Stimulated activated effector memory CD8-positive, alpha-beta T cell treated with anti-CD3 and anti-CD28 coated beads, Interleukin-12 subunit alpha, Interleukin-12 subunit beta, amount 100 ng/mL, for 72 hours (primary cell): ENCODE measurements around the gene CYP27C1.

Experiments used
- ATAC-seq: fragments of 150-1000 bp; cut with Tn5 transposase; 2 replicates; pipeline ENCODE4 v1.10.0; 2021
- DNase-seq, 2 donors: peaks; one replicate each; pipeline ENCODE4 v3.0.0; 2021 to 2022; ENCODE audit warnings: low spot score in 2 of 2
- H3K27ac Mint-ChIP-seq: one replicate; pipeline ENCODE4 v1.8.0; 2022; ENCODE audit warnings: mild to moderate bottlenecking, mixed read lengths
- H3K36me3 Mint-ChIP-seq: one replicate; pipeline ENCODE4 v1.8.0; 2022; ENCODE audit warnings: mild to moderate bottlenecking, mixed read lengths
- H3K4me1 Mint-ChIP-seq: one replicate; pipeline ENCODE4 v1.8.0; 2022; ENCODE audit warnings: mixed read lengths
- H3K4me3 Mint-ChIP-seq: one replicate; pipeline ENCODE4 v1.8.0; 2022; ENCODE audit warnings: mild to moderate bottlenecking, mixed read lengths
- H3K9me3 Mint-ChIP-seq: one replicate; pipeline ENCODE4 v1.8.0; 2022; ENCODE audit warnings: mixed read lengths

Gene CYP27C1

DNA sequence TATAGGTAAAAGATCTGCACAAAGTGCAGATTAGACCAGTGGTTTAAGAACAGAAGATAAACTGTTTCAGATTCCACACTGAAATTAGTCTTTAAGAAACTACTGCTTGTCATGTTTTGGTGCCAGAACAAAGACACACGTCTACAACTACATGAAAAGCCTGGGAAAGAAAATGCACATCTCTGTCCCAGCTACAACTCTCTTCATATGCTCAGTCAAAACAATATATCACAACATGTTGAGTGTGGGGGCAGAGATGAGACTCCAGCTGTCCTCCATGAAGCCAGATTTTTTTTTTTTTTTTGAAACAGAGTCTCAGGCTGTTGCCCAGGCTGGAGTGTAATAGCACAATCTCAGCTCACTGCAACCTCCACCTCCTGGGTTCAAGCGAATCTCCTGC lies 60.6 kb downstream of the CYP27C1 start:
- H3K27ac Mint-ChIP-seq: no peak overlapping the region
- ATAC-seq: no peak
- no peak overlapping the region for H3K4me3 Mint-ChIP-seq
- H3K36me3 Mint-ChIP-seq: no peaks in the 10 kb centered on the region
- no peaks in the 10 kb centered on the region for H3K9me3 Mint-ChIP-seq
- no peaks in the 10 kb centered on the region for H3K4me1 Mint-ChIP-seq
- DNase-seq: no peak

DNA sequence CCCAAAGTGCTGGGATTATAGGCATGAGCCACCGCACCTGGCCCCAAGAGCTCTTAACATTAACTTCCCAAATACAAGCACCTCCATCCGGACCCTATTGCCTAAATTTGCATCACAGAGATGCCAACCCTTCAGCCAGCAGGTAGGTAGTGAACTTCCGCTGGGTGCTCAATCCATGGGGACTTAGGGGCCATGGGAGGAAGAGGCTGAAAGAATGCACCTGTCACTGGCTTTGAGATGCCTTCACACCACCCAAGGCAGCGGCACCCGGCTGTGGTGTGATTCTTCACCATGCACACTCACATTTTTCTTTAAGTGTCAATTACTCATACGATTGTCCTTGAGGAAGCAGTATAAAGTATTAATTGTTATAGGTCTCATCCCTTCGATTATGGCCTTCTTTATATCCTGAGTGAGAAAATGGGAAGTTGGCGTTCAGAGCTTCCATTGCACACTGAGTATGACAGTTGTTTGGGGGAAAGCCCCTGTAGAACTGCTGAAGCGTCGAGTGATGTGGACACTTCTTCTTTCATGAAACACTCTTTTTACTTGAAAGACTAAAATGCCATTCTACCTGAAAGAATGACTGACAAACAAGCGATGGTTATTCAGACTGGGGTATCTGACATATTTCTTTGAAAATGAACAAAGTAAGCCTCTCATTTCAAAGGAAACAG lies 61.3 kb downstream of the CYP27C1 start:
- Mint-ChIP-seq H3K4me3 (no peak overlapping the region), H3K9me3 (no peaks in the 10 kb centered on the region), H3K36me3 (no peaks in the 10 kb centered on the region), H3K27ac (no peak overlapping the region), H3K4me1 (no peaks in the 10 kb centered on the region)
- ATAC-seq (peak; percentile 31), DNase-seq (no peak)

DNA sequence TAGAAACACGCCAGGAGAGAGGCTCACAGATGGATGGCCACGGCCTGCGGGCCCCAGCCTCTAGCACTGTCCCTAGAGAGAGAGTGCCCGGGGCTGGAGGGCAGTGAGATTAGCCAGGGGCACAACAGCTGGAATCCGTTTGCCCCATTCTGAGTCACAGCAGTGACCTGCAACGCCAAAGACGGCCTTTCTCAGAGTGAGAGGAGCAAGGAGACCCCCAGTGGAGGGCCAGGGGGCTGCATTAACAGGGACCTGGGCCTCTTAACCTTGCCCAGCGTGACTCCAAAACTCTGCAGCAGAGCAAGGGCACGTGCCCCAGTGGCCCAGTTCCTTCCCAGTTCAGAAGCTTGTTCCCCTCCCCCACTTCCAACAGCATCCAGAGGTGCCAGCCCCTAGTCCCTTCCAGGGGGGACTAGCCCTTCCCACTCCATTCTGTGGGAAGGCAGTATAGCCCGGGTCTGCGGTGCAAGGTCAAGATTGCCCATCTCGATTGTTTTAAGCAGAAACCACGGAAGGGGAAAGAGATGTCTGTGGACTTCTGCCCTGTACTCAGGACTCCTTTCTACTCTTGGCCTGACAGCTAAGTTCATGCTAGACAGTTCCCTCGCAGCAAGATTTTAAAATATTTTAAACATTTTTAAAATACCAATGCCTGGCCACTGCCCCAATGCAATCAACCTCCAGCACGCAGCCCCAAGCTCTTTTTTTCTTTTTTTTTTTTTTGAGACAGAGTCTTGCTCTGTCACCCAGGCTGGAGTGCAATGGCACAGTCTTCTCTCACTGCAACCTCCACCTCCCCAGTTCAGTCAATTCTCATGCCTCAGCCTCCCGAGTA lies 62.2 kb downstream of the CYP27C1 start:
- H3K27ac Mint-ChIP-seq: no peak overlapping the region
- no peaks in the 10 kb centered on the region for H3K9me3 Mint-ChIP-seq
- no peak for DNase-seq
- ATAC-seq: no peak
- no peak overlapping the region for H3K4me3 Mint-ChIP-seq
- no peaks in the 10 kb centered on the region for H3K36me3 Mint-ChIP-seq
- H3K4me1 Mint-ChIP-seq: no peaks in the 10 kb centered on the region

DNA sequence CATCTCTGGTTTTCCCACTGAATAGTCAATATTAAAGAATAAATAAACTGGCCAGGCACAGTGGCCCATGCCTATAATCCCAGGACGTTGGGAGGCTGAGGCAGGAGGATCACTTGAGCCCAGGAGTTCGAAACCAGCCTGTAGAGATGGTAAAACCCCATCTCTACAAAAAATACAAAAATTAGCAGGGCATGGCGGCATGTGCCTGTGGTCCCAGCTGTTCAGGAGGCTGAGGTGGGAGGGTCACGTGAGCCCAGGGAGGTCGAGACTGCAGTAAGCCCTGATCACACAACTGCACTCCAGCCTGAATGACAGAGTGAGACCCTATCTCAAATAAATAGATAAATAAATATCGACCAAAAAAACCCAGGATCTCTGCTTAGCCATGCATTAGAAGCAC lies 63.0 kb downstream of the CYP27C1 start:
- no peaks in the 10 kb centered on the region for H3K9me3 Mint-ChIP-seq
- H3K27ac Mint-ChIP-seq: no peak overlapping the region
- H3K36me3 Mint-ChIP-seq: no peaks in the 10 kb centered on the region
- ATAC-seq (no peak), DNase-seq (no peak)
- H3K4me3 Mint-ChIP-seq: no peak overlapping the region
- no peaks in the 10 kb centered on the region for H3K4me1 Mint-ChIP-seq

DNA sequence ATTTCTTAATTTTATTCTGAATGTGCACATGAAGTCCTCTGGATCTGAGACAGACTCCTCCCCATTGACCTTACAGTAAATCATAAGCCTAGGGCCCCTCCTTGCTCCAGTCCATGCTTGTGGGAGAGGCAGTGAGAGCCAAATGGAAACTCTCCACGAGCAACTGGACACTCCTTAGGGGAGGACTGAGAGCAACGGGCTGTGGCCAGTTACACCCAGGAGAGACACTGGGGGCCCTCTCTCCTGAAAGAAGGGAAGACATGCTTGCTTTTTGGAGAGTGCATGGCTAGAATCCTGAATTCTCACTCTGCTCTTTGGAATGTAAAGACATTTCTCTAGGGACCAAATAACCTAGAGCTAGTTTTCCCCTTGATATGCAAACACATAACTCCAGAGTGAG lies 64.2 kb downstream of the CYP27C1 start:
- no peak overlapping the region for H3K4me3 Mint-ChIP-seq
- H3K36me3 Mint-ChIP-seq: no peaks in the 10 kb centered on the region
- no peak overlapping the region for H3K27ac Mint-ChIP-seq
- ATAC-seq (no peak), DNase-seq (no peak)
- H3K9me3 Mint-ChIP-seq: no peaks in the 10 kb centered on the region
- no peaks in the 10 kb centered on the region for H3K4me1 Mint-ChIP-seq

DNA sequence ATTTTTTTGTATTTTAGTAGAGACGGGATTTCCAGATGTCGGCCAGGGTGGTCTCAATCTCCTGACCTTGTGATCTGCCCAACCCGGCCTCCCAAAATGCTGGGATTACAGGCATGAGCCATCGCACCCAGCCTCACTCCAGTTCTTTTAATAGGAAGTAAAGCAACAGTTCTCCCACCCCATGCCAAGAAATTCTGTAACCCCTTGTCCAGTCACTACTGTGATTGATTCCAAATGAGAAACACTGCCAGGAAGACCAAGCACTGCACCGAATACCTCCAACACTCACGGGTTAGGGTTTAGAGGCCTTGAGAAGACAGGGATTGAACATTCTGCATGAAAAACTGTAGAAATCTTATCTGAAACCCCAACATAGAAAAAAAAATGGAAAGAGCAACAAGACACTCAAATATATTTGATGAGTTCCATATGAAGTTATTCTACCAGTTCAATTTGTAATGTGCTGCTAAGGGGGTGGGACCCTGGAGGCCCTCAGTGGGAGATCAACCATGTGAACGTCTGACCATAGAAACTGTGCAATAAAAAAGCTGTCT lies 65.0 kb downstream of the CYP27C1 start:
- H3K36me3 Mint-ChIP-seq: no peaks in the 10 kb centered on the region
- no peak overlapping the region for H3K27ac Mint-ChIP-seq
- H3K4me1 Mint-ChIP-seq: no peaks in the 10 kb centered on the region
- ATAC-seq (no peak), DNase-seq (no peak)
- no peaks in the 10 kb centered on the region for H3K9me3 Mint-ChIP-seq
- H3K4me3 Mint-ChIP-seq: no peak overlapping the region

DNA sequence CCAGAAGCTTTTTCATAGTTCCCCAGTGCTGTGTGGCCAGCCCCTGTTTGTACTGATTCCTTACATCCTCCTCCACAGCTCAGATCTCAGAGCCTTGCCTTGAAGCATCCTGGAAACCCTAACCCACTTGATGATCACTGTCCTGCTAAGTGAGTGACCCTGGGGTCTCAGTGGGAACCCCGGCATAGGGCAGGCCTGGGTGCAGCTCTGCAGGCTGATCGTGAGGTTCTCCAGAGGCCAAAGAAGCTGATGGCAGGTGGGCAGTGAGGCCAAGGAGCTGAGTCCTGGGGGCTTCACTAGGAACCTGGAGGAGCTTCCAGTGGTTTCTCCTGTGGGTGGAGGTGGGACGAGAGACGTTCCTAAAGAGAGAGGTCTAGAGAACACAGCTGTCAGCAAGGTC lies 65.7 kb downstream of the CYP27C1 start:
- H3K27ac Mint-ChIP-seq: no peak overlapping the region

DNA sequence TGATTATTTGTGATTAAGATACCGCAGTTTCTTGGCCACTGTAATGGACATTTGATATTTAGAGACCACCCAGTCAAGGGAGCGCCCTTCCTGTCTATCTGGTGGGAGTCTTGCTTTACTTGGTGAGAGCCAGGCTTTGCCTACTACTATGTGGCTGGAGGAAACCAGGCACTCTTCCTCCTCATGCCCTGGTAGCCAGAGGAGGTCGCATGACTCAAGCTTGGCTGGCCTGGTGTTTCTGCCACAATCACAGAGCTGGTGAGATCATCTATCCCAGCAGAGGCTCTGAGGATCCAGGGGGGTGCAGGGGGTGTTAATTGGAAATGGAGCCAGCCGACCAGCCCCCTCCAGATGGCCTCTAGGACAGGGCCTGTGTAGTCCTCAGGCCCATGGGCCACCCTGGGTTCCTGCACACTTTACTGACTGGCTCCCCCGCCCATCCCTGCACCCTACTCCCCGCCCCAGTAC lies 66.4 kb downstream of the CYP27C1 start:
- Mint-ChIP-seq H3K4me1 (no peaks in the 10 kb centered on the region), H3K36me3 (no peaks in the 10 kb centered on the region), H3K9me3 (no peaks in the 10 kb centered on the region), H3K27ac (no peak overlapping the region), H3K4me3 (no peak overlapping the region)
- ATAC-seq (peak; percentile 31), DNase-seq (no peak)

More for the DNA sequence above, 65.7 kb downstream of the CYP27C1 start:
- H3K36me3 Mint-ChIP-seq: no peaks in the 10 kb centered on the region
- DNase-seq: no peak
- H3K4me3 Mint-ChIP-seq: no peak overlapping the region
- H3K4me1 Mint-ChIP-seq: no peaks in the 10 kb centered on the region
- ATAC-seq: no peak
- no peaks in the 10 kb centered on the region for H3K9me3 Mint-ChIP-seq

DNA sequence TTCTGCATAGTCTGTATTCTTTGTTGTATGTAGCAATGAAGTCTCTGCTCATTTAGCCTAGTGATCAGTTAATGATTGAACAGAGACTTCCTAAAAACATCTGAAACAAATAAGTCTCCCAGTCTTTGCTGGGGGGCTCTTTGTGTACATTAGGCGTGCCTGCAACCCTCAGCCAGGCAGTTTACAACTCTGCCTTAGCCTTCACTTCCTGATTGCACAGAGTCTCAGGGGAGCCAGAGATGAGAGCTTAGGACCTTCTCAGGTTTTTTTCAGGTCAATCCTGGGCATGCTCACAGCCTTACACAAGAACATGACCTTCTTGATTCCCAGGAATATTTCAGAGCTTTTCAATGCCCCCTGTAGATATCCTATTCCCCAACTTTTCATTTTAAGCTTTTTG lies 69.1 kb downstream of the CYP27C1 start:
- DNase-seq (no peak), ATAC-seq (no peak)
- H3K4me3 Mint-ChIP-seq: no peak overlapping the region
- H3K9me3 Mint-ChIP-seq: no peaks in the 10 kb centered on the region
- H3K36me3 Mint-ChIP-seq: no peaks in the 10 kb centered on the region
- no peak overlapping the region for H3K27ac Mint-ChIP-seq
- no peaks in the 10 kb centered on the region for H3K4me1 Mint-ChIP-seq

DNA sequence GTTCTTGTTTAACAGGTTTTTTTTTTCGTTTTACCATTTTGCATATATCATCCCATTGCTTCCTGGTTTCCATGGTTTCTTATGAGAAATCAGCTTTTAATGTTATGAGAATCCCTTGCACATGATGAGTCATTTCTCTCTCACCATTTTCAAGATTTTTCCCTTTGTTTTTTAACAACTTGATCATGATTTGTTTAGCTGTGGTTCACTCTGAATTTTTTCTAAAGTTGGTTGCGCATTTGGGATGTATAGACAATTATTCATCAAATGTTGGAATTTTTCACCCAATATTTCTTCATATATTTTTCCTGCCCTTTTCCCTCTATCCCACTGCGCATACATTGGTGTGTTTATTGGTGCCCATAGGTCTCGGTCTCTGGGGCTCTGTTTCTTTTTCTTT lies 70.7 kb downstream of the CYP27C1 start:
- ATAC-seq: no peak
- no peak for DNase-seq
- Mint-ChIP-seq H3K27ac (no peak overlapping the region), H3K36me3 (no peaks in the 10 kb centered on the region), H3K9me3 (no peaks in the 10 kb centered on the region), H3K4me1 (no peaks in the 10 kb centered on the region), H3K4me3 (no peak overlapping the region)

DNA sequence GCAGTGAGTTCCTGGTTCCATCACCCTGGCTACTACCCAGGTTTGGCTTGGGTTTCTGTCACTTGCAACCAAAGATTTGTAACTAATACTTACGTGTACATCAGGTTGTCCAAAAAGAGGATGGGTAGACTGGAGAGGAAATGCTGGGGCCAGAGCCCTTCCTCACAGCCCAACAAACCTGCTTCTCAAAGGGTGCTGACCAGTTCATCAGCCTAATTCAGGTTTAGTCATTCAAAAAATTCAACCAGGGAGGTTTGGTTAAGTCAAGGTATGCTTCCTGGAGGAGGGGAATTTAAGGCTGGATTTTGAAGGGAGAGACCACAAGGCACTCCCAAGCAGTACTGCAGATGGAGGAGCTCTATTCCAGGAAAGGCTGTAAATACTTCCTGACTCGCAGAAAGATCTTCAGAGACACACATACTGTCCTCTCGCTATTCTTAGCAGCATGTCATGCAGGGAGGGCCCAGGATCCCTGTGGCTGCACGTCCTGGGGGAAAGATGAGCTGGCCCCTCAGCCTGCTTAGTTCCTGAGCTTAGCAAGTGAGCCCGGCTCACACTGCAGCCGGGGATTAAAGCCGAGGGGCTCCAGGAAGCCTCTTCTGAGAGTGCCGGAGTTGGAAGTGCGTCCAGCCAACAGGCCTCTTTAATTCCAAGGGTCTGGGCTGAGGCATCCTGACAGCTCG lies 73.1 kb downstream of the CYP27C1 start:
- no peak overlapping the region for H3K4me3 Mint-ChIP-seq
- no peak overlapping the region for H3K27ac Mint-ChIP-seq
- no peak for DNase-seq
- H3K9me3 Mint-ChIP-seq: no peaks in the 10 kb centered on the region
- no peaks in the 10 kb centered on the region for H3K4me1 Mint-ChIP-seq
- ATAC-seq: no peak
- no peaks in the 10 kb centered on the region for H3K36me3 Mint-ChIP-seq

DNA sequence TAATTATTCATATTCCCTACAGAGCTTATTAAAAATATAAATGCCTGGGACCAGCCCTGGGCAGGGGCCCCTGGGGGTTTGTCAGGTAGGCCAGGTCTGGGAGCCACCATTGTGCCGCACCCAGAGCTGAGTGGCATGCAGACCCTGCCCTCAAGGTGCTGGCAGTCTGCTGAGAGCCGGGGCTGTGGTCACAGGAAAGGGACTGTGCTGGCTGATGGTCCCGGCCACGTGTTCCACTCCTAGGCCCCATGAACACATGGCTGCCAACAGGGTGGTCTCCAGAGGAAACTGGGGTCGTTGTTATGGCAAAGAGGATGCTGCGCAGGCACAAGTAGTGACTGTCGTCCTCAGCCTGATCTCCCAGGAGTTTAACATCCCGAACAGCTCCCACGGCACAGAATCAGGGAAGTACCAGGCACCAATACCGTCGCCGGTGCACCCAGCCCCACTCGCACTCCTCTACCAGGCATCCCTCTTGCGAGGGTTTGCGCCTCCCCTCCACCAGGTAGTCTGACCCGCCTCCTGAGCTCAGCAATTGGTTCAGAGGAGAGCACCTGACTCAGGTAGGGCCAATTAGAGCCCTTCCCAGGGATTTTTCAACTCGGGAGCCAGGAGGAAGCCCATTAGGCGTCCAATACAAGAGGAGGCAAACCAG lies 73.9 kb downstream of the CYP27C1 start:
- Mint-ChIP-seq H3K36me3 (no peaks in the 10 kb centered on the region), H3K9me3 (no peaks in the 10 kb centered on the region), H3K27ac (no peak overlapping the region), H3K4me1 (no peaks in the 10 kb centered on the region), H3K4me3 (no peak overlapping the region)
- DNase-seq: no peak
- ATAC-seq: no peak

DNA sequence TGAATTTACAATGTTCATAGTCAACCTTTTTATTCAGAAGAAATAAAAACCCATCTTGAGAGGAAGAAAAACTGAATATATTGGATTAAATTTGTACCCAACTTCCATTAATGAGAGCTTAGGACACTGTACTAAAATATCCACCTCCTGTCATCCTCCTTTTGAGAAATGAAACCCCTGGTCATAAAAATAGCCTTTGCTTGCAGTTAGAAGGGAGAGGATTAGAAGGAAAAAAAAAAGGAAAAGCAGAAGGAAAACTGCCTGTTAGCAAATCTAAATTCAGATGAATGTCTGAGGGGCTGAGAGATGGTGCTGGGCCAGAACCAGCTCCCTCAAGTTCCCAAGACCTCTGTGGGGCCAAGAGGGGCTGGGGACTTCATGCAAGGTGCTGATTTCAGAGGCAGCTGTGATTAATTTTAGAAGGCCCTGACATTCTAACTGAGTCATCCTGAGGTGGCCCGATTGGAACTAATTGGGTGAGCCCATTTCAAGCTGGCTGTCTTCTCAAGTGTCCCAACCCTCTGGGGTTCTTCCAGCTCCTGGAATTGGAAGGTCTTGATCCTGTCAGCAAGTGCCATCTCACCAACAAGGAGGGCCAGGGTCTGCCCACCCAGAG lies 74.7 kb downstream of the CYP27C1 start:
- no peaks in the 10 kb centered on the region for H3K4me1 Mint-ChIP-seq
- H3K9me3 Mint-ChIP-seq: no peaks in the 10 kb centered on the region
- no peaks in the 10 kb centered on the region for H3K36me3 Mint-ChIP-seq
- no peak for ATAC-seq
- no peak overlapping the region for H3K4me3 Mint-ChIP-seq
- H3K27ac Mint-ChIP-seq: peak overlapping the region; percentile 40
- DNase-seq: no peak

DNA sequence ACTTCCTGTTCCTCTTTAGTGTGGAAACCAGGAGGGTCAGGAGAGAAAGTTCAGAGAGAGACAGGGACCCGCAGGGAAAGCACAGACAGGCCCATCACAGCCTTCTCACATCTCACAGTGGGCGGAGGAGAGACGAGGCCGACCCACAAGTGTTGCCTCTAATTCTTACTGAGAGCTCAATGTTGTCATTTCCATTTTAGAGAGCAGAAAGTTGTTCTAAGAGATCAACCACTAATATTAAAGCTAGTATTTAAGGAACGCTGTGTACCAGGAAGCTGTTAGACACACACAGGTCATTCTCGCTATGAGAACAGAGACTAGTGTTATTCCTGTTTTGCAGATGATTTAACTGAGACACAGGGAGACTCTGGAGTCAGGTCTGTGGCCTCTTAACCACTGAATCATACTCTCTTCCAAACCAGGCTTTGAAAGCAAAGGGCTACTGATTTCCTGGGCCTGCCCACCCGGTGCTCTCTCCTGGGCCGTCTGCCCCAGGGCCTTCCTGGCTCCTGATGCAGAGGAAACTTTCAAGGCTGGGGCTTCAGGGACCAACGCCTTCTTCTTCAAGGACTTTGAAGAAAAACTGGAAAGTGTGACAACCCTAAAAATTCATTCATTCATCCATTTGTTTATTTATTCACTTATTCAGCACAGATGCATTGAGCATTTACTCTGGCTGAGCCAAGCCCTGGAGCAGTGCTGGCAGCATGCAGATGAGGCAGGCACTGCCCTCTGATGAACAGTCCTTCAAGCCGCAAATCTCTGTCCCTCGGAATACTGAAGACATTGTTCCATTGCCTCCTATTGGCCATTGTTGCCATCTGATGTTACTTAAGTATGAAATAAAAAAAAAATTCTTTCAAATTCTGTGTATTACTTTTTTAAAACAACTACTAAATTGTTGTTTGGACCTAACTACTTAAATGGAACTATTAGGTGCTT lies 76.0 kb downstream of the CYP27C1 start:
- ATAC-seq (no peak), DNase-seq (no peak)
- H3K9me3 Mint-ChIP-seq: no peaks in the 10 kb centered on the region
- no peaks in the 10 kb centered on the region for H3K4me1 Mint-ChIP-seq
- H3K27ac Mint-ChIP-seq: peak overlapping the region; percentile 38
- no peak overlapping the region for H3K4me3 Mint-ChIP-seq
- H3K36me3 Mint-ChIP-seq: no peaks in the 10 kb centered on the region
